Measurements from ENCODE around the gene PTPRS.

Gene PTPRS

GRCh38 chr19:5354403-5354802 is 13.8 kb upstream of the PTPRS start (continued):
- 0 out of 2 replicates have a peak, but pooled peaks have one; percentile 19 for TF ChIP-seq SP7 (tag by site-specific recombination; IDR thresholded peaks at IDR 0.05)
- 0 out of 2 replicates have a peak, but pooled peaks have one; percentile 12 for TF ChIP-seq KLF8 (tag by site-specific recombination; IDR thresholded peaks at IDR 0.05)

DNA sequence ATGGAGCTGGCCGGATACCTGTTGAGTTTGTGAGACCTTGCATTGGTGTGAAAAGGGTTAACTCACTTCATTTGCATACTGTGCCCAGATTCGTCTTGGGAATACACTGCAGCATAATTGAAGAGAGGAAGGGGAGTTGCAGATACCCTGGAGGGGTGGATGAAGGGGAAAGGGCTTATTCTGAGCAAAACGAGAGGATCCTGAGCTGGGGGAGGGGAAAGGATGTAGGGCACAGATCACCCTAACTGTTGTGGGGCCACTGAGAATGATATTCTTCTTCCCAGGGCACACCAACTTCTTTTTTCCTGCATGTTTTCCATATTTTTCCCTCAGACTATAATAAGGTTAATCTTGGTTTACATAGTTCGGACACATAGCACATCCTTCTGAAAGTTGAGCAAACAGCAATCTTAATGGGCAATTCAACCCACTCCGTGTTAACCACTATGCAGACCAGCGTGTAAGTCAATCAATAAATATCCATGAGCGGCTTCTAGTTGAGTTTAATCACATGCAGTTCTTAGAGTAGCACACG is 11.7 kb upstream of the PTPRS start:
- Histone ChIP-seq H3K36me3 (ENCODE audit: control insufficient read depth in 2 of 2, insufficient read depth in 1 of 2, low read length in 2 of 2) (no peaks in the 10 kb centered on the region), H3K27ac (ENCODE audit: extremely low read depth, low read depth, low read length) (no peak overlapping the region), H3K9me3 (ENCODE audit: control insufficient read depth, insufficient read depth, low read depth, low read length) (no peaks in the 10 kb centered on the region), H3K4me1 (ENCODE audit: control insufficient read depth, insufficient read depth, low read length) (no peaks in the 10 kb centered on the region), H3K4me3 (ENCODE audit: low read depth, low read length) (no peak overlapping the region)
- ChIA-PET POLR2A (interaction anchor here (0.5 kb wide), 1 partner anchor 44 kb away, joined by 6 read pairs; no protein-coding TSS in a partner anchor), CTCF (no interaction called here)
- TF ChIP-seq ZNF76 (tag by site-specific recombination; IDR thresholded peaks at IDR 0.05; ENCODE audit: borderline replicate concordance, low read depth) = peak; percentile 94
- no peak for TF ChIP-seq SALL2 (tag by site-specific recombination; IDR thresholded peaks at IDR 0.05; ENCODE audit: borderline replicate concordance)
- peak; percentile 12 for TF ChIP-seq ZBTB26 (tag by site-specific recombination; optimal IDR thresholded peaks at IDR 0.05)
- TF ChIP-seq SCRT2 (tag by site-specific recombination; IDR thresholded peaks at IDR 0.05) = peak; percentile 90

GRCh38 chr19:5351731-5352228 is 11.2 kb upstream of the PTPRS start:
- no peaks in the 10 kb centered on the region for H3K9me3 ChIP-seq (ENCODE audit: control insufficient read depth, insufficient read depth, low read depth, low read length)
- H3K4me1 ChIP-seq (ENCODE audit: control insufficient read depth, insufficient read depth, low read length) = no peaks in the 10 kb centered on the region
- TF ChIP-seq SCRT1 (tag by site-specific recombination; IDR thresholded peaks at IDR 0.05; ENCODE audit: borderline replicate concordance) (peak; percentile 82; the same call in 1 of the 2 replicates), ELK4 (IDR thresholded peaks at IDR 0.05; ENCODE audit: borderline replicate concordance, low read depth, low read length) (no peak)
- ChIA-PET POLR2A (no interaction called here), CTCF (no interaction called here)
- H3K36me3 ChIP-seq (ENCODE audit: control insufficient read depth in 2 of 2, insufficient read depth in 1 of 2, low read length in 2 of 2) = no peaks in the 10 kb centered on the region
- no peak overlapping the region for H3K27ac ChIP-seq (ENCODE audit: extremely low read depth, low read depth, low read length)
- H3K4me3 ChIP-seq (ENCODE audit: low read depth, low read length) = no peak overlapping the region

GRCh38 chr19:5349041-5349440 is 8.4 kb upstream of the PTPRS start:
- Histone ChIP-seq H3K27ac (ENCODE audit: extremely low read depth, low read depth, low read length) (no peak overlapping the region), H3K4me3 (ENCODE audit: low read depth, low read length) (no peak overlapping the region), H3K9me3 (ENCODE audit: control insufficient read depth, insufficient read depth, low read depth, low read length) (no peaks in the 10 kb centered on the region), H3K36me3 (ENCODE audit: control insufficient read depth in 2 of 2, insufficient read depth in 1 of 2, low read length in 2 of 2) (no peaks in the 10 kb centered on the region), H3K4me1 (ENCODE audit: control insufficient read depth, insufficient read depth, low read length) (0 out of 2 replicates have a peak, but pooled peaks cover 4% of the 10 kb centered on the region)
- ChIA-PET CTCF (interaction anchor here (0.6 kb wide), 1 partner anchor 136 kb away, joined by 3 read pairs; no protein-coding TSS in a partner anchor), POLR2A (no interaction called here)
- TF ChIP-seq ZNF350 (tag by site-specific recombination; IDR thresholded peaks at IDR 0.05) = no peak
- TF ChIP-seq PRDM4 (tag by site-specific recombination; IDR thresholded peaks at IDR 0.05) = no peak
- no peak for TF ChIP-seq ZNF645 (tag by site-specific recombination; IDR thresholded peaks at IDR 0.05)
